Dendritic cell treated with granulocyte-macrophage colony-stimulating factor and Interleukin-4, amounts not matched to agents 40 ng/mL and 50 ng/mL, for 4 days (primary cell): ENCODE results near the gene LPO.

Source experiments
- H3K27ac Mint-ChIP-seq: one replicate; pipeline ENCODE4 v1.8.0; 2022; ENCODE audit warnings: mild to moderate bottlenecking, mixed read lengths
- H3K27me3 Mint-ChIP-seq: one replicate; pipeline ENCODE4 v1.8.0; 2022; ENCODE audit warnings: mild to moderate bottlenecking, mixed read lengths
- H3K36me3 Mint-ChIP-seq: one replicate; pipeline ENCODE4 v1.8.0; 2022; ENCODE audit warnings: low read depth, mixed read lengths
- H3K4me1 Mint-ChIP-seq: one replicate; pipeline ENCODE4 v1.8.0; 2022; ENCODE audit warnings: low read depth, mixed read lengths
- H3K4me3 Mint-ChIP-seq: one replicate; pipeline ENCODE4 v1.8.0; 2022; ENCODE audit warnings: mild to moderate bottlenecking, moderate library complexity, mixed read lengths
- H3K9me3 Mint-ChIP-seq: one replicate; pipeline ENCODE4 v1.8.0; 2022; ENCODE audit warnings: mixed read lengths
- intact Hi-C: fragments of 100-400 bp; cut with micrococcal nuclease; formaldehyde crosslinking; loops from one replicate; pipeline ENCODE4 v1.15.0; 2022

The LPO gene

GRCh38 chr17:58303971-58304749, 65.8 kb downstream of the LPO start:
- Mint-ChIP-seq H3K4me1 (peaks cover 79% of the 10 kb centered on the region), H3K9me3 (no peaks in the 10 kb centered on the region), H3K27ac (peak overlapping the region; percentile 27), H3K27me3 (peaks cover 27% of the 10 kb centered on the region), H3K4me3 (no peak overlapping the region), H3K36me3 (no peaks in the 10 kb centered on the region)
- intact Hi-C loops: no loop called here

- Mint-ChIP-seq H3K4me1 (peaks cover 82% of the 10 kb centered on the region), H3K27me3 (peaks cover 27% of the 10 kb centered on the region), H3K4me3 (no peak overlapping the region), H3K36me3 (no peaks in the 10 kb centered on the region), H3K27ac (no peak overlapping the region), H3K9me3 (no peaks in the 10 kb centered on the region)
- intact Hi-C loops: no loop called here
Observed at GRCh38 chr17:58304750-58305486, 66.5 kb downstream of the LPO start.

GRCh38 chr17:58305626-58306025, 67.2 kb downstream of the LPO start:
- no peaks in the 10 kb centered on the region for H3K36me3 Mint-ChIP-seq
- H3K9me3 Mint-ChIP-seq: no peaks in the 10 kb centered on the region
- H3K4me3 Mint-ChIP-seq: no peak overlapping the region
- H3K4me1 Mint-ChIP-seq: peaks cover 82% of the 10 kb centered on the region
- no peak overlapping the region for H3K27ac Mint-ChIP-seq
- intact Hi-C loops: no loop called here
- peaks cover 27% of the 10 kb centered on the region for H3K27me3 Mint-ChIP-seq

- Mint-ChIP-seq H3K4me3 (no peak overlapping the region), H3K27me3 (peaks cover 27% of the 10 kb centered on the region), H3K36me3 (no peaks in the 10 kb centered on the region), H3K27ac (no peak overlapping the region), H3K9me3 (no peaks in the 10 kb centered on the region), H3K4me1 (peaks cover 78% of the 10 kb centered on the region)
- intact Hi-C loops: no loop called here
Observed at GRCh38 chr17:58306131-58306951, 68.0 kb downstream of the LPO start.

GRCh38 chr17:58307468-58308172, 69.2 kb downstream of the LPO start:
- Mint-ChIP-seq H3K27ac (no peak overlapping the region), H3K27me3 (peaks cover 31% of the 10 kb centered on the region)

GRCh38 chr17:58308173-58308984, 70.0 kb downstream of the LPO start:
- H3K9me3 Mint-ChIP-seq: no peaks in the 10 kb centered on the region
- no peak overlapping the region for H3K4me3 Mint-ChIP-seq
- peaks cover 33% of the 10 kb centered on the region for H3K27me3 Mint-ChIP-seq
- intact Hi-C loops: no loop called here
- peak overlapping the region; percentile 53 for H3K27ac Mint-ChIP-seq
- no peaks in the 10 kb centered on the region for H3K36me3 Mint-ChIP-seq
- peaks cover 58% of the 10 kb centered on the region for H3K4me1 Mint-ChIP-seq

More at GRCh38 chr17:58307468-58308172, 69.2 kb downstream of the LPO start:
- no peaks in the 10 kb centered on the region for H3K36me3 Mint-ChIP-seq
- no peaks in the 10 kb centered on the region for H3K9me3 Mint-ChIP-seq
- H3K4me3 Mint-ChIP-seq: no peak overlapping the region
- intact Hi-C loops: no loop called here
- H3K4me1 Mint-ChIP-seq: peaks cover 66% of the 10 kb centered on the region

- intact Hi-C loops: no loop called here
- Mint-ChIP-seq H3K9me3 (no peaks in the 10 kb centered on the region), H3K27me3 (peaks cover 42% of the 10 kb centered on the region), H3K4me3 (no peak overlapping the region), H3K27ac (peak overlapping the region; percentile 53), H3K36me3 (no peaks in the 10 kb centered on the region), H3K4me1 (peaks cover 49% of the 10 kb centered on the region)
Observed at GRCh38 chr17:58308985-58309917, 70.9 kb downstream of the LPO start.

- Mint-ChIP-seq H3K4me1 (peaks cover 47% of the 10 kb centered on the region), H3K27ac (no peak overlapping the region), H3K4me3 (no peak overlapping the region), H3K9me3 (no peaks in the 10 kb centered on the region), H3K36me3 (no peaks in the 10 kb centered on the region), H3K27me3 (peaks cover 45% of the 10 kb centered on the region)
- intact Hi-C loops: no loop called here
Observed at GRCh38 chr17:58309918-58310259, 71.5 kb downstream of the LPO start.

- H3K4me1 Mint-ChIP-seq: peaks cover 47% of the 10 kb centered on the region
- intact Hi-C loops: no loop called here
- no peaks in the 10 kb centered on the region for H3K36me3 Mint-ChIP-seq
- H3K27ac Mint-ChIP-seq: no peak overlapping the region
- peaks cover 50% of the 10 kb centered on the region for H3K27me3 Mint-ChIP-seq
- H3K9me3 Mint-ChIP-seq: no peaks in the 10 kb centered on the region
- H3K4me3 Mint-ChIP-seq: no peak overlapping the region
Observed at GRCh38 chr17:58310511-58311428, 72.4 kb downstream of the LPO start.

- Mint-ChIP-seq H3K27ac (no peak overlapping the region), H3K27me3 (peaks cover 50% of the 10 kb centered on the region), H3K9me3 (no peaks in the 10 kb centered on the region), H3K36me3 (no peaks in the 10 kb centered on the region), H3K4me1 (peaks cover 41% of the 10 kb centered on the region), H3K4me3 (no peak overlapping the region)
- intact Hi-C loops: no loop called here
Observed at GRCh38 chr17:58311429-58311894, 73.1 kb downstream of the LPO start.

- H3K4me1 Mint-ChIP-seq: peaks cover 40% of the 10 kb centered on the region
- H3K36me3 Mint-ChIP-seq: no peaks in the 10 kb centered on the region
- no peak overlapping the region for H3K27ac Mint-ChIP-seq
- peaks cover 49% of the 10 kb centered on the region for H3K27me3 Mint-ChIP-seq
- no peaks in the 10 kb centered on the region for H3K9me3 Mint-ChIP-seq
- no peak overlapping the region for H3K4me3 Mint-ChIP-seq
- intact Hi-C loops: no loop called here
Observed at GRCh38 chr17:58312021-58312630, 73.7 kb downstream of the LPO start.
